Measurements from ENCODE around the gene ATP10A.

- TF ChIP-seq POLR2A (IDR thresholded peaks at IDR 0.05; ENCODE audit: low read length) (no peak), GATA1 (IDR thresholded peaks at IDR 0.05; ENCODE audit: low read depth, low read length) (no peak)
Observed at GRCh38 chr15:25772500-25772899, 90.6 kb downstream of the ATP10A start.

Data from erythroblast (primary cell).